Stomach smooth muscle (tissue), 2 donors: ENCODE results near the gene G3BP1.

Experiments used
- H3K27ac ChIP-seq: one replicate; pipeline ENCODE4 v1.7.0; 2013; ENCODE audit warnings: mild to moderate bottlenecking, low read length, inconsistent platforms
- H3K27me3 ChIP-seq, 2 donors: one replicate each; pipeline ENCODE4 v1.7.0; 2013; ENCODE audit warnings: low read length in 2 of 2; ENCODE audit not compliant: insufficient read depth in 2 of 2, control insufficient read depth in 1 of 2
- H3K36me3 ChIP-seq, 2 donors: one replicate each; pipeline ENCODE4 v1.7.0; 2013; ENCODE audit warnings: low read length in 2 of 2; ENCODE audit not compliant: control insufficient read depth in 2 of 2, insufficient read depth in 2 of 2
- H3K4me1 ChIP-seq: one replicate; pipeline ENCODE4 v1.7.0; 2013; ENCODE audit warnings: low read length; ENCODE audit not compliant: control insufficient read depth, insufficient read depth
- H3K4me3 ChIP-seq, 2 donors: one replicate each; pipeline ENCODE4 v1.7.0; 2013; ENCODE audit warnings: low read length in 2 of 2
- H3K9ac ChIP-seq, 2 donors: one replicate each; pipeline ENCODE4 v1.7.0; 2013; ENCODE audit warnings: low read length in 2 of 2, mild to moderate bottlenecking in 1 of 2
- H3K9me3 ChIP-seq, 2 donors: one replicate each; pipeline ENCODE4 v1.7.0; 2013; ENCODE audit warnings: low read length in 2 of 2; ENCODE audit not compliant: control insufficient read depth in 2 of 2
- donor health status: healthy.
- donor health status: Pancreatic carcinoma.

Gene G3BP1

DNA sequence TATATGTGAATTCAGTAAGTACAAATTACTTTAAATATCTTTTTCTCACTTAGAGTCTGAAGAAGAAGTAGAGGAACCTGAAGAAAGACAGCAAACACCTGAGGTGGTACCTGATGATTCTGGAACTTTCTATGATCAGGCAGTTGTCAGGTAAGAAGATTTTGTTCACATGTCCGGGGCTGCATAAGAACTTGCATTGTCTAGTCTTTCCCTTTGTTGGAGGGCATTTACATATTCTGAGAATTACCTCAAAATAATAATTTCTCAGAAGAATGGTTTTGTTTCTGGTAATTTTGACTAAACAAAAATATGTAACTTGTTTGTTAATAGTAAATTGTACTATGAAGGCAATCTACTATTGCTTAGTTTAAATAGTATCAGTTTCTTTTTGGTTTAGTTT, 23.7 kb downstream of the G3BP1 start:
- Histone ChIP-seq H3K4me3 (no peak overlapping the region), H3K27ac (no peak overlapping the region), H3K36me3 (peaks cover 50 to 59% of the 10 kb centered on the region in 2 donors), H3K9me3 (no peaks in the 10 kb centered on the region), H3K9ac (no peak overlapping the region), H3K27me3 (no peaks in the 10 kb centered on the region), H3K4me1 (no peaks in the 10 kb centered on the region)

DNA sequence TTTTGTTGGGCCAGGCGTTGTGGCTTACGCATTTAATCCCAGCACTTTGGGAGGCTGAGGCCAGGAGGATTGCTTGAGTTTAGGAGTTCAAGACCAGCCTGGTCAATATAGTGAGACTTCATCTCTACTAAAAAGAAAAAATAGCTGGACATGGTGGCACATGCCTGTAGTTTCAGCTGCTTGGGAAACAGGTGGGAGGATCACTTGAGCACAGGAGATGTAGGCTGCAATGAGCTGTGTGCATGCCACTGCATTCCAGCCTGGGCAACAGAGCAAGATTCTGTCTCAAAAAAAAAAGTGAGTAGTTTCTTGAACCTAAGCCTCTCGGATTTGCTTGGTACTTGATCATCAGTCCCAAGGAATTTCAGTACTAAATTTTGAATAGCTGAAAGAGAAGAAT, 26.9 kb downstream of the G3BP1 start:
- H3K4me1 ChIP-seq = no peaks in the 10 kb centered on the region
- no peaks in the 10 kb centered on the region for H3K27me3 ChIP-seq
- no peak overlapping the region for H3K9ac ChIP-seq
- H3K27ac ChIP-seq = no peak overlapping the region
- no peaks in the 10 kb centered on the region for H3K9me3 ChIP-seq
- H3K4me3 ChIP-seq = no peak overlapping the region
- H3K36me3 ChIP-seq = peaks cover 47 to 52% of the 10 kb centered on the region in 2 donors

DNA sequence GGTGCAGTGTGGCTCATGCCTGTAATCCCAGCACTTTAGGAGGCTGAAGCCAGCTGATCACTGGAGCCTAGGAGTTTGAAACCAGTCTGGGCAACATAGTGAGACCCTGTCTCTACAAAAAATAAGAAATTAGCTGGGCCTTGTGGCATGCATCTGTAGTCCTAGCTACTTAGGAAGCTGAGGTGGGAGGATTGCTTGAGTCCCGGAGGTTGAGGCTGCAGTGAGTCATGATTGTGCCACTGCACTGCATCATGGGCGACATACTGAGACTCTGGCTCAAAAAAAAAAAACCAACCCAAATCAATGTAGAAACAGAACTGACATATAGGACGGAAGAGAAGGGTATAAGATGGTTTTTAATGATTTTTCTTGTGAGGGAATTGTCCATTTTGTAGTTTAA, 27.7 kb downstream of the G3BP1 start:
- H3K36me3 ChIP-seq = peaks cover 46 to 54% of the 10 kb centered on the region in 2 donors
- no peak overlapping the region for H3K9ac ChIP-seq
- H3K27me3 ChIP-seq = no peaks in the 10 kb centered on the region
- H3K4me3 ChIP-seq = no peak overlapping the region
- no peaks in the 10 kb centered on the region for H3K4me1 ChIP-seq
- no peak overlapping the region for H3K27ac ChIP-seq
- no peaks in the 10 kb centered on the region for H3K9me3 ChIP-seq

DNA sequence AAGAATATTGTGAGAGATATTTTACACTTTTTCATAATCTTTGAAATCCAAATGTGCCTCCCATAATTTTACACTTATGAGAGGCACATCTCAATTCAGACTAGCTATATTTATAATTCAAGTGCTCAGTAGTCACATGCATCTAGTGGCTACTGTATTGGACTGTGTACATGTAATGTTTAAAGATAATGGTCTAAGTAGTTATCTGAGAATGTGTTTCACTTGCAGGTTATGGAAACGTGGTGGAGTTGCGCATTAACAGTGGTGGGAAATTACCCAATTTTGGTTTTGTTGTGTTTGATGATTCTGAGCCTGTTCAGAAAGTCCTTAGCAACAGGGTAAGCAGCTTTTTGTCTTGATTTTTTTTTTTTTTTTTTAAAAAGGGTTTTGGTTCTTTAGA, 28.8 kb downstream of the G3BP1 start:
- no peak overlapping the region for H3K4me3 ChIP-seq

DNA sequence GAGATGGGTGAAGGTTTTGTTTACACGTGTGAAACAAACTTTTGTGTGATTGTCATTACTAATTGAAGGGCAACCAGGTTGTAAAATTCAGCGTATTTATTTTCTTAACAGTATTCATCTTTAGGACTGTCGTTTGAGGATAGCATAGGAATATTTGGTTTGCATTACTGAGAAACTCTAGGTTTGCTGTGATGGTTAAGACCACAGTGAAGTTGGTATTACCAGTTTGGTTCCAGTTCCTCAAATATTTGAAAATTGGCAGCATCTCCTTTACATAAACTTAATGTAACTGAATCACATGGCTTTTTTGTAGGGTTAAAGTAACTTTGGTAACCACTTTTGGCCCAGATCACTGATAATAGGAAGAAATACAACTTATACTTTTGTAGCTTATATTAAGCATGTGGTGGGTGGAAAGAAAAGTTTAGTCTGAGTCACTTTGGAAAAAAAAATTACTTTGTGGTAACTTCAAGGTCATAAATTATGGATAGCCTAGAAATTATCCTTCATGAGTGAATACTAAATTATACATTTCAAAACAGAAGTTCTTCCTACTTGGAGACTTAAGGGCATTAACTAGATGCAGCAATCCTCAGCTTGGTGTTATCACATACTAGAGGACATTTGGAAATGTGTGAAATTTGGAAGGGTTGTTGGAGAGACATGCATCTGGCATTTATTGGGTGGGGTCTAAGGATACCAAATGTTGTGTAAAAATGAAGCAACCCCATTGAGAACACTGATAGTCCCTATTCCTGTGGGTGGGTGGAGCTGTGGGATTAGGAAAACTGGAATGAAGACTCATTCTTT, 33.9 kb downstream of the G3BP1 start:
- no peak overlapping the region for H3K9ac ChIP-seq
- H3K4me1 ChIP-seq = no peaks in the 10 kb centered on the region
- no peak overlapping the region for H3K27ac ChIP-seq
- H3K4me3 ChIP-seq = no peak overlapping the region
- H3K27me3 ChIP-seq = no peaks in the 10 kb centered on the region
- H3K9me3 ChIP-seq = no peaks in the 10 kb centered on the region
- peaks cover 17 to 22% of the 10 kb centered on the region in 2 donors for H3K36me3 ChIP-seq

More for the DNA sequence above, 28.8 kb downstream of the G3BP1 start:
- H3K27me3 ChIP-seq = no peaks in the 10 kb centered on the region
- H3K36me3 ChIP-seq = peaks cover 45 to 48% of the 10 kb centered on the region in 2 donors
- H3K4me1 ChIP-seq = no peaks in the 10 kb centered on the region
- no peak overlapping the region for H3K27ac ChIP-seq
- H3K9ac ChIP-seq = no peak overlapping the region
- no peaks in the 10 kb centered on the region for H3K9me3 ChIP-seq

DNA sequence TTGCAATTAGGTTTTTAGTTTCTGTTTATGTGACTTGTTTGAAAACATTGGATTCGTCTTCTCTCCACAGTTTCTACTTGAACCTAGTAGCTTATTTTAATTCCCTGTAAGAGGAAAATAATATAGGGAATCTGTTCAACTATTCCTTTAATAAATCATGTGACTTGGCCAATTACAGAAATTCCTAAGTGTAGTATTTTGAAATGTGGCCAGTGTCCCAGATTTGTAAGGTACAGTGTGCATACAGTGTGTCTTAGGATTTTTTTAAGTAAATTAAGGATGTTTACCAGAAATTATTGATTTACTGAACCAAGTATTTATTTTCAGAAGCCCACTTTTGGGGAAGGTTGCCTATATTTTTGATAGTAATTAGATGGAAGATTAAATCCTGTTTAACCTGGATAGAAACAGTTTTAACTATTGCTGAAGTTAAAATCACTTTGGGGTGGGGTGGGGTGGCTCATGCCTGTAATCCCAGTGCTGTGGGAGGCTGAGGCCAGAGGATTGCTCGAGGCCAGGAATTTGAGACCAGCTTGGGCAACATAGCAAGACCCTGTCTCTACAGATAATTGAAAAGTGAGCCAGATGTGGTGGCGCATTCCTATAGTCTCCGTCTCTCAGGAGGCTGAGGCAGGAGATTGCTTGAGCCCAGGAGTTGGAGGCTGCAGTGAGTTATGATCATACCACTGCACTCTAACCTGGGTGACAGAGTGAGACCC, 36.9 kb downstream of the G3BP1 start:
- Histone ChIP-seq H3K36me3 (peaks cover 11 to 16% of the 10 kb centered on the region in 2 donors), H3K9ac (no peak overlapping the region), H3K27me3 (no peaks in the 10 kb centered on the region), H3K4me1 (no peaks in the 10 kb centered on the region), H3K27ac (no peak overlapping the region), H3K9me3 (no peaks in the 10 kb centered on the region), H3K4me3 (no peak overlapping the region)

DNA sequence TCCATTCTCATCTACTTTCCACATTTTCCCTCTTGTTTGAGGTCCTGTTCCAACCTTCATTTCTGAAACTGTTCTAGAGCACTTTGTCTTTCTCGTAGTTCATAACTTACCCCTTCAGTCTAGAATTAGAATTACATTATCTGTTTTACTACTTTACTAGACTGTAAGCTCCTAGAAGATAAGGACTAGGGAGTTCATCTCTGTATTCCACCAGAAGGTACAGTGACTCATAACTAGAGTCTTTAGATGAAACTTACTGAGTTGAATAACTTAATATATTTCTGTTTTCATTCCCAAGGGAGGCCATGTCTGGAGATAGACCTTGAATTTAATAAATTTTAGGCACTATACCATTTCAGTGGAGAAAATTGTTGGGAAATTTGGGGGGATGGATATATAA, 38.7 kb downstream of the G3BP1 start:
- no peaks in the 10 kb centered on the region for H3K4me1 ChIP-seq
- no peak overlapping the region for H3K4me3 ChIP-seq
- H3K27me3 ChIP-seq = no peaks in the 10 kb centered on the region
- H3K36me3 ChIP-seq = peaks cover 5 to 9% of the 10 kb centered on the region in 2 donors
- H3K9me3 ChIP-seq = no peaks in the 10 kb centered on the region
- H3K27ac ChIP-seq = no peak overlapping the region
- no peak overlapping the region for H3K9ac ChIP-seq

DNA sequence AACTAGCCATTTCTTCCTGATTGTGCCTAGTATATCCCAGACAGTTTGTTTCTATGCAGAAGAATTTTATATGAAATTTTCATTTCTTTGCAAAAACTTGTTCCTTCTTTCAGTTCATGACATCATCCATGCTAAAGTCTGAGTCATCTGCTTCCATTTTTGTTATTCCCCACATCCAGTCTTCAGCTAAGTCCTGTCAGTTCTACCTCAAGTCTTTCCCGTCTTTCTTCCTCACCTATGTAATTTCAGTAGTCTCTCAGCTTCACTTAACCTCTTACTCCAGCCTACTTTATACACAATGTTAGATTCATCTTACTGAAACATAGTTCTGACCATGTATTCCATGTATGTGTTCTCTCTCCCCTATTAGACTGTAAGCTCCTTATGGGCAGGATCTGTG, 39.1 kb downstream of the G3BP1 start:
- Histone ChIP-seq H3K4me3 (no peak overlapping the region), H3K27me3 (no peaks in the 10 kb centered on the region), H3K27ac (no peak overlapping the region), H3K4me1 (no peaks in the 10 kb centered on the region), H3K36me3 (peaks cover 5 to 8% of the 10 kb centered on the region in 2 donors), H3K9ac (no peak overlapping the region), H3K9me3 (no peaks in the 10 kb centered on the region)

DNA sequence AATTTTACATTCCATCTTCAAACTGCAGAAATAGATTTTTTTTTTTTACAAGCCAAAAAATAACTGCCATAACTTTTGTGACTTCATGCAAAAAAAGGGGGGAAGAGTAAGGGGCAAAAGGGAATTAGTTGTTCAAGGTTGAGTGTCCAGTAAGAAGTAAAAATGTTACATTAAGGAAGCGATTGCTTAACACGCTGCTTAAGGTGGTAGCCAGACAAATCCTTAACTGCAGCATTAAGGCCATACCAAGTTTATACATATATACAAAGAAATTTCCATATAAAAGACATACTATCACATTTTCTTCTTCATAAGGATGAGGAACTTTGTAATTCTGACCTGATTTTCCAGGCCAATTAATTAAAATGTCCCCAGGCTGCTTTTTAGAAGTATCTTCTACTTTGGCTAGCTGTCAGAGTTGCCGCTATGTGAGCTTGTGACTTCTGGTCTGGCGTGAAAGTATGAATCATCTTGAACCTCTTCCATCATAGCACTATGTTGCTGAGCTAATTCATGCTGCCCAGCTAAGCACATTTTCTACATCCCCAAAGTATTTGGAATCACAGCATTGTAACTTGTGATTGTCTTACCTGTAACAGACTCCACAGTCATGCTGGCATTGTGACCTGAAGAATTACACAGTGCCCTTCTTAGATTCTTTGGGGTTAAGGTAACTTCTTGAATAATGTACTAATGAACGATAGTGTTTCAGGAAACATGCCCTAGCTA, 40.0 kb downstream of the G3BP1 start:
- Histone ChIP-seq H3K27me3 (no peaks in the 10 kb centered on the region), H3K4me1 (no peaks in the 10 kb centered on the region), H3K9me3 (no peaks in the 10 kb centered on the region), H3K36me3 (peaks cover 5 to 12% of the 10 kb centered on the region in 2 donors), H3K27ac (no peak overlapping the region), H3K9ac (no peak overlapping the region), H3K4me3 (no peak overlapping the region)

DNA sequence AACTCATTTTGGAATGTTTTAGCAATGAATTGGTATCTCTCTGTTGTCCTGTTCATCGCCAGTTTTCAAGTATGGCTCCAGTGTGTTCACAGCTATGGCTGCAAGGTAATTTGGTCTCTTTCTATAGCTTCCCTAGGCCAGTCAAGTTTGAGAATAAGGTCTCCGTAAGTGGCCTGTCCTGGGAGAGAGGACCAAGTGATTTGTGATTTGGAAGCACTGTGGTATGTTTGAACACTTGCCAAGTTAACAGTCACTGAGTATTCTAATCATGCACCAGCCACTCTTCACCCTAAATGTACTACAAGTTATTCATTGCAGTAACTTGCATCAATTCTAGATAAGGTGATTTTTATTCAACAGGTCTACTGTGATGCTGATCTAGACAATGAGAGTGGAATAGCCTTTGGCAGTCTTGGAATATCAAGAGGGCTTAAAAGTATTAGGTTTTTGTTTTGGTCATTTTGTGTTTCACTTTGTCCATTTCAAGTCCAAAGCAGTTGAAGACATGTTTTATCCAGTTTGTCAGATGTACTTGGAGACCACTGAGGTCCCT, 41.1 kb downstream of the G3BP1 start:
- no peak overlapping the region for H3K9ac ChIP-seq
- H3K4me3 ChIP-seq = no peak overlapping the region
- no peaks in the 10 kb centered on the region for H3K27me3 ChIP-seq
- H3K9me3 ChIP-seq = no peaks in the 10 kb centered on the region
- peaks cover 5 to 12% of the 10 kb centered on the region in 2 donors for H3K36me3 ChIP-seq
- H3K27ac ChIP-seq = no peak overlapping the region
- no peaks in the 10 kb centered on the region for H3K4me1 ChIP-seq
